OCI-LY1 (cell line): Measurements from ENCODE around the gene UQCR10.

Experiments used
- H2AFZ ChIP-seq: fragments of 200-600 bp; sonication (generic), shearing (Covaris generic); 2 replicates; pipeline ENCODE4 v1.6.0; 2014; ENCODE audit warnings: antibody characterized with exemption, mild to moderate bottlenecking, low read length
- H3F3A ChIP-seq: fragments of 200-600 bp; sonication (generic), shearing (Covaris generic); 2 replicates; pipeline ENCODE4 v1.6.0; 2014; ENCODE audit warnings: mild to moderate bottlenecking, antibody characterized with exemption, low read length, moderate library complexity; ENCODE audit not compliant: insufficient read depth
- H3K27ac ChIP-seq: fragments of 200-600 bp; sonication (generic); 2 replicates; pipeline ENCODE4 v1.5.1; 2014; ENCODE audit warnings: low read length, mixed run types, mild to moderate bottlenecking, low read depth; ENCODE audit not compliant: poor library complexity, severe bottlenecking
- H3K27me3 ChIP-seq: fragments of 200-600 bp; sonication (generic); 2 replicates; pipeline ENCODE4 v1.6.0; 2014; ENCODE audit warnings: antibody characterized with exemption, mild to moderate bottlenecking, low read length, moderate library complexity; ENCODE audit not compliant: insufficient read depth
- H3K36me3 ChIP-seq: fragments of 200-600 bp; sonication (generic); 2 replicates; pipeline ENCODE4 v1.6.1; 2014; ENCODE audit warnings: mild to moderate bottlenecking, antibody characterized with exemption, low read length, moderate library complexity, mixed read lengths; ENCODE audit not compliant: insufficient read depth
- H3K4me1 ChIP-seq: fragments of 200-600 bp; sonication (generic); 2 replicates; pipeline ENCODE4 v1.5.1; 2014; ENCODE audit warnings: mild to moderate bottlenecking, low read length, moderate library complexity; ENCODE audit not compliant: insufficient read depth, severe bottlenecking
- H3K4me2 ChIP-seq: fragments of 200-600 bp; sonication (generic), shearing (Covaris generic); 2 replicates; pipeline ENCODE4 v1.6.1; 2014; ENCODE audit warnings: low read length
- H3K4me3 ChIP-seq: fragments of 200-600 bp; sonication (generic); 2 replicates; pipeline ENCODE4 v1.5.1; 2014; ENCODE audit warnings: low read length, low read depth, mild to moderate bottlenecking, mixed read lengths; ENCODE audit not compliant: poor library complexity, severe bottlenecking
- H3K79me2 ChIP-seq: fragments of 200-600 bp; shearing (Covaris generic); 2 replicates; pipeline ENCODE4 v1.6.1; 2016; ENCODE audit warnings: mixed run types, low read length, mixed read lengths; ENCODE audit not compliant: insufficient read depth
- H3K9ac ChIP-seq: fragments of 200-600 bp; sonication (generic), shearing (Covaris generic); 2 replicates; pipeline ENCODE4 v1.6.1; 2014; ENCODE audit warnings: mild to moderate bottlenecking, low read length, mixed read lengths
- H3K9me2 ChIP-seq: fragments of 200-600 bp; sonication (generic), shearing (Covaris generic); 2 replicates; pipeline ENCODE4 v1.6.1; 2014; ENCODE audit warnings: low read depth, mild to moderate bottlenecking, low read length, mixed read lengths
- H3K9me3 ChIP-seq: fragments of 200-600 bp; shearing (Covaris generic); 2 replicates; pipeline ENCODE4 v1.6.1; 2014; ENCODE audit warnings: low read length, mixed read lengths
- H4K20me1 ChIP-seq: fragments of 200-600 bp; sonication (generic), shearing (Covaris generic); 2 replicates; pipeline ENCODE4 v1.6.0; 2016; ENCODE audit warnings: mild to moderate bottlenecking, low read length; ENCODE audit not compliant: insufficient read depth
- CTCF ChIP-seq: fragments of 200-600 bp; sonication (generic), shearing (Covaris generic); IDR thresholded peaks from 2 replicates; pipeline ENCODE4 v1.5.1; 2017; ENCODE audit warnings: mild to moderate bottlenecking, antibody characterized with exemption, low read length, moderate library complexity, mixed read lengths
- EZH2 ChIP-seq: fragments of 200-600 bp; sonication (generic), shearing (Covaris generic); IDR thresholded peaks from 2 replicates; pipeline ENCODE4 v1.8.0; 2017; ENCODE audit warnings: borderline replicate concordance, mixed run types, mild to moderate bottlenecking, antibody characterized with exemption, low read length, moderate library complexity, mixed read lengths

The UQCR10 gene

GRCh38 chr22:29731058-29731850, 35.9 kb upstream of the UQCR10 start:
- TF ChIP-seq EZH2 (no peak), CTCF (no peak)

GRCh38 chr22:29732883-29733282, 34.3 kb upstream of the UQCR10 start:
- Histone ChIP-seq H2AFZ (no peak overlapping the region), H3F3A (no peaks in the 10 kb centered on the region), H3K4me3 (no peak overlapping the region), H3K79me2 (no peaks in the 10 kb centered on the region), H4K20me1 (no peaks in the 10 kb centered on the region), H3K27ac (no peak overlapping the region), H3K9me3 (no peaks in the 10 kb centered on the region), H3K9ac (no peak overlapping the region), H3K9me2 (no peaks in the 10 kb centered on the region), H3K4me2 (no peak overlapping the region), H3K4me1 (no peaks in the 10 kb centered on the region), H3K27me3 (no peaks in the 10 kb centered on the region), H3K36me3 (no peaks in the 10 kb centered on the region)
- no peak for TF ChIP-seq CTCF
- TF ChIP-seq EZH2 = no peak

More at GRCh38 chr22:29731058-29731850, 35.9 kb upstream of the UQCR10 start:
- Histone ChIP-seq H3K9ac (no peak overlapping the region), H2AFZ (no peak overlapping the region), H3K9me2 (no peaks in the 10 kb centered on the region), H3K79me2 (no peaks in the 10 kb centered on the region), H3K36me3 (no peaks in the 10 kb centered on the region), H3K27ac (no peak overlapping the region), H3K4me2 (no peak overlapping the region), H3K4me1 (no peaks in the 10 kb centered on the region), H3F3A (no peaks in the 10 kb centered on the region), H3K9me3 (no peaks in the 10 kb centered on the region), H3K4me3 (no peak overlapping the region), H4K20me1 (no peaks in the 10 kb centered on the region), H3K27me3 (peaks cover under 1% of the 10 kb centered on the region; the same call in 1 of the 2 replicates)

GRCh38 chr22:29733362-29734201, 33.6 kb upstream of the UQCR10 start:
- TF ChIP-seq EZH2 (no peak), CTCF (no peak)
- Histone ChIP-seq H2AFZ (no peak overlapping the region), H3K9ac (no peak overlapping the region), H3K27me3 (no peaks in the 10 kb centered on the region), H3K9me3 (no peaks in the 10 kb centered on the region), H4K20me1 (no peaks in the 10 kb centered on the region), H3K4me1 (no peaks in the 10 kb centered on the region), H3K4me3 (no peak overlapping the region), H3K79me2 (no peaks in the 10 kb centered on the region), H3K4me2 (no peak overlapping the region), H3F3A (no peaks in the 10 kb centered on the region), H3K9me2 (no peaks in the 10 kb centered on the region), H3K36me3 (no peaks in the 10 kb centered on the region), H3K27ac (no peak overlapping the region)
